CD14-positive monocyte (primary cell): ENCODE data around the gene SELENOI. TPM values are rescaled to one million over a fixed set of nuclear protein-coding genes. Genes with fewer than 3 reads are reported as not detected.

Source experiments
- DNase-seq, 3 donors: peaks; one replicate each; pipeline ENCODE4 v3.0.0-alpha.2; 2011 to 2022
- H2AFZ ChIP-seq: 2 replicates; pipeline ENCODE4 v1.6.0; 2012; ENCODE audit warnings: mild to moderate bottlenecking, low read depth, low read length, inconsistent platforms; ENCODE audit not compliant: insufficient read depth, poor library complexity, severe bottlenecking
- H3K27ac ChIP-seq, 2 donors: 1 replicate in 1 of 2; 2 replicates in 1 of 2; pipeline ENCODE4 v1.5.1; 2012 to 2013; ENCODE audit warnings: low read length in 2 of 2, control low read depth in 1 of 2, inconsistent platforms in 1 of 2, low read depth in 1 of 2, mild to moderate bottlenecking in 1 of 2
- H3K27me3 ChIP-seq, 2 donors: one replicate each; pipeline versions ENCODE4 v1.6.0 to v1.6.1; 2011 to 2013; ENCODE audit warnings: low read length in 2 of 2; ENCODE audit not compliant: control insufficient read depth in 2 of 2, insufficient read depth in 2 of 2
- H3K36me3 ChIP-seq, 2 donors: replicated peaks in 1 of 2; 1 replicate in 1 of 2; 2 replicates in 1 of 2; pipeline versions ENCODE4 v1.5.1 to v1.6.1; 2012 to 2013; ENCODE audit warnings: low read length in 2 of 2, control low read depth in 1 of 2, inconsistent platforms in 1 of 2, mild to moderate bottlenecking in 1 of 2; ENCODE audit not compliant: insufficient read depth in 2 of 2, control insufficient read depth in 1 of 2
- H3K4me1 ChIP-seq, 2 donors: 1 replicate in 1 of 2; 2 replicates in 1 of 2; pipeline versions ENCODE4 v1.5.1 to v1.6.1; 2012 to 2013; ENCODE audit warnings: low read length in 2 of 2, control low read depth in 1 of 2, inconsistent platforms in 1 of 2, mild to moderate bottlenecking in 1 of 2, moderate library complexity in 1 of 2; ENCODE audit not compliant: insufficient read depth in 2 of 2, control insufficient read depth in 1 of 2
- H3K4me2 ChIP-seq: replicated peaks from 2 replicates; pipeline ENCODE3; 2012; ENCODE audit warnings: low read length, moderate library complexity, mild to moderate bottlenecking; ENCODE audit not compliant: poor library complexity, severe bottlenecking; ENCODE audit errors: extremely low read depth
- H3K4me3 ChIP-seq, 3 experiments: fragments of 200-600 bp in 1 of 3; sonication (generic) in 1 of 3; replicated peaks in 1 of 3; 1 replicate in 2 of 3; 2 replicates in 1 of 3; pipeline ENCODE4 v1.5.1; 2011 to 2013; ENCODE audit warnings: low read length in 3 of 3, mild to moderate bottlenecking in 3 of 3, control low read depth in 2 of 3, low read depth in 2 of 3, inconsistent platforms in 1 of 3, moderate library complexity in 1 of 3
- H3K79me2 ChIP-seq: 2 replicates; pipeline ENCODE4 v1.6.0; 2012; ENCODE audit warnings: mild to moderate bottlenecking, control low read depth, inconsistent platforms, low read length, moderate library complexity; ENCODE audit not compliant: insufficient read depth
- H3K9ac ChIP-seq: 2 replicates; pipeline ENCODE4 v1.6.0; 2017; ENCODE audit warnings: low read length, mild to moderate bottlenecking; ENCODE audit not compliant: insufficient read depth, poor library complexity, severe bottlenecking
- H3K9me3 ChIP-seq, 2 donors: replicated peaks in 1 of 2; 1 replicate in 1 of 2; 2 replicates in 1 of 2; pipeline versions ENCODE4 v1.5.1 to v1.6.1; 2012 to 2013; ENCODE audit warnings: low read length in 2 of 2, control low read depth in 1 of 2; ENCODE audit not compliant: control insufficient read depth in 1 of 2, insufficient read depth in 1 of 2
- H4K20me1 ChIP-seq: 2 replicates; pipeline ENCODE4 v1.6.0; 2012; ENCODE audit warnings: mild to moderate bottlenecking, low read length, control low read depth, moderate library complexity; ENCODE audit not compliant: insufficient read depth
- H3K27ac Mint-ChIP-seq, 7 donors: one replicate each; pipeline ENCODE4 v1.8.0; 2020; ENCODE audit warnings: mild to moderate bottlenecking in 7 of 7, mixed read lengths in 7 of 7, moderate library complexity in 6 of 7, inconsistent platforms in 2 of 7
- H3K27me3 Mint-ChIP-seq, 3 donors: one replicate each; pipeline ENCODE4 v1.8.0; 2021 to 2022; ENCODE audit warnings: low read depth in 3 of 3, mild to moderate bottlenecking in 3 of 3, mixed read lengths in 3 of 3, moderate library complexity in 3 of 3, inconsistent platforms in 1 of 3
- H3K36me3 Mint-ChIP-seq, 2 donors: one replicate each; pipeline ENCODE4 v1.8.0; 2020; ENCODE audit warnings: mixed read lengths in 2 of 2, inconsistent platforms in 1 of 2, mild to moderate bottlenecking in 1 of 2
- H3K4me1 Mint-ChIP-seq: one replicate; pipeline ENCODE4 v1.8.0; 2020; ENCODE audit warnings: mild to moderate bottlenecking, mixed read lengths
- H3K4me3 Mint-ChIP-seq, 2 donors: one replicate each; pipeline ENCODE4 v1.8.0; 2020; ENCODE audit warnings: mild to moderate bottlenecking in 2 of 2, mixed read lengths in 2 of 2, moderate library complexity in 1 of 2
- H3K9me3 Mint-ChIP-seq, 7 donors: one replicate each; pipeline ENCODE4 v1.8.0; 2020 to 2022; ENCODE audit warnings: mixed read lengths in 7 of 7, mild to moderate bottlenecking in 6 of 7, moderate library complexity in 6 of 7, inconsistent platforms in 2 of 7
- CTCF ChIP-seq: fragments of 200-600 bp; IDR thresholded peaks from one replicate; pipeline ENCODE4 v1.8.0; 2022; ENCODE audit warnings: antibody characterized with exemption, mild to moderate bottlenecking
- WGBS: methylation state at CpG from one replicate; pipeline ENCODE4 v1.1.5; 2013; ENCODE audit warnings: missing lambda C conversion rate; ENCODE audit not compliant: insufficient coverage; 5-methylcytosine and 5-hydroxymethylcytosine counted together
- intact Hi-C, 2 donors: fragments of 100-400 bp; cut with micrococcal nuclease; formaldehyde crosslinking; loops; one replicate each; pipeline versions ENCODE4 v1.15.0 to v1.15.1; 2023
- polyA plus RNA-seq, 3 donors: library from polyadenylated mRNA; depleted of rRNA in 1 of 3; unstranded in 2 of 3; stranded (reverse) in 1 of 3; fragments of 300-500 nt in 2 of 3; fragments of >200 nt in 1 of 3; fragmentation: Illumina TruSeq in 2 of 3; gene quantifications; 1 replicate in 2 of 3; 2 replicates in 1 of 3; pipeline ENCODE4 v1.2.3, GENCODE V29; 2012 to 2021

SELENOI gene
- polyA plus RNA-seq, 3 donors, result 2.3 to 3.2 (median 2.5) TPM

DNA sequence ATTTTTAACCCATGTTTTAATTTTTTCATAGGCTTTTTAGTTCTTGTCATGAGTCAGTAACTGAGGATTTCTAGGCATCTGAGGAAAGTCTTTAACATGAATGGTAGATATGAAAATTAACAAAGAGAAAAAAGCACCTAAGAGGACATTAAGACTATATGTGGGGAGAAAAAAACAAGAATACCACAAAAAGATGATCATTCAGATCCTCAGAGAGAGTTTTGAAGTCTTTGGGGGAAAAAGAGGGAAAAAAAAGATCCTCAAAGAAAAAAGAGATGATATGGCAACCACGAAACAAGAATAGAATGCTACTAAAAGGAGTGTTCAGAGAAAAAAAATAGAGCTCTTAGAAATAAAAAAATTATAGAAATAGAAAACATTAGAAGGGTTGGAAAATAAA is 63.8 kb downstream of the SELENOI start:
- Histone ChIP-seq H3K9ac (no peak overlapping the region), H3K4me2 (no peak overlapping the region), H3K79me2 (no peaks in the 10 kb centered on the region), H3K4me3 (no peak overlapping the region), H4K20me1 (no peaks in the 10 kb centered on the region), H3K27me3 (no peaks in the 10 kb centered on the region), H3K4me1 (peaks cover 9 to 17% of the 10 kb centered on the region in 2 donors), H3K36me3 (no peaks in the 10 kb centered on the region), H2AFZ (no peak overlapping the region), H3K27ac (no peak overlapping the region), H3K9me3 (no peaks in the 10 kb centered on the region)
- no peak for DNase-seq
- Mint-ChIP-seq H3K9me3 (no peaks in the 10 kb centered on the region), H3K27me3 (peaks cover 2 to 8% (median 3%) of the 10 kb centered on the region in 3 donors), H3K4me3 (no peak overlapping the region), H3K36me3 (no peaks in the 10 kb centered on the region), H3K4me1 (peaks cover 19% of the 10 kb centered on the region), H3K27ac (no peak overlapping the region)
- TF ChIP-seq CTCF, result no peak
- intact Hi-C loops, result no loop called here
- WGBS, result no CpG with 5 or more reads among the region's 1 CpG

GRCh38 chr2:26410764-26411243 is 64.9 kb downstream of the SELENOI start:
- H3K27me3 Mint-ChIP-seq, result peaks cover 2 to 8% (median 3%) of the 10 kb centered on the region in 3 donors
- H3K27ac Mint-ChIP-seq, result peak overlapping the region in 1 of 7 donors; percentile 26
- no peaks in the 10 kb centered on the region for H3K9me3 ChIP-seq
- H3K9ac ChIP-seq, result no peak overlapping the region
- H3K36me3 Mint-ChIP-seq, result no peaks in the 10 kb centered on the region
- peak overlapping the region; percentile 77 for H2AFZ ChIP-seq
- WGBS, result no CpG with 5 or more reads among the region's 2 CpGs
- H4K20me1 ChIP-seq, result no peaks in the 10 kb centered on the region
- no peak for TF ChIP-seq CTCF
- no peak overlapping the region for H3K4me2 ChIP-seq
- H3K36me3 ChIP-seq, result no peaks in the 10 kb centered on the region
- no peak overlapping the region for H3K4me3 ChIP-seq
- peaks cover 19% of the 10 kb centered on the region for H3K4me1 Mint-ChIP-seq
- no peak for DNase-seq
- intact Hi-C loops, result no loop called here
- no peaks in the 10 kb centered on the region for H3K9me3 Mint-ChIP-seq
- H3K4me3 Mint-ChIP-seq, result no peak overlapping the region
- H3K27ac ChIP-seq, result no peak overlapping the region
- peaks cover 9 to 17% of the 10 kb centered on the region in 2 donors for H3K4me1 ChIP-seq
- H3K79me2 ChIP-seq, result no peaks in the 10 kb centered on the region
- no peaks in the 10 kb centered on the region for H3K27me3 ChIP-seq
